ENCODE measurements around the gene SSX1.
"Not testable (repeated sequence)": the region's sequence is repeated elsewhere in the genome, so short reads cannot be mapped to it uniquely, and the experiment has no call there.

The SSX1 gene

DNA sequence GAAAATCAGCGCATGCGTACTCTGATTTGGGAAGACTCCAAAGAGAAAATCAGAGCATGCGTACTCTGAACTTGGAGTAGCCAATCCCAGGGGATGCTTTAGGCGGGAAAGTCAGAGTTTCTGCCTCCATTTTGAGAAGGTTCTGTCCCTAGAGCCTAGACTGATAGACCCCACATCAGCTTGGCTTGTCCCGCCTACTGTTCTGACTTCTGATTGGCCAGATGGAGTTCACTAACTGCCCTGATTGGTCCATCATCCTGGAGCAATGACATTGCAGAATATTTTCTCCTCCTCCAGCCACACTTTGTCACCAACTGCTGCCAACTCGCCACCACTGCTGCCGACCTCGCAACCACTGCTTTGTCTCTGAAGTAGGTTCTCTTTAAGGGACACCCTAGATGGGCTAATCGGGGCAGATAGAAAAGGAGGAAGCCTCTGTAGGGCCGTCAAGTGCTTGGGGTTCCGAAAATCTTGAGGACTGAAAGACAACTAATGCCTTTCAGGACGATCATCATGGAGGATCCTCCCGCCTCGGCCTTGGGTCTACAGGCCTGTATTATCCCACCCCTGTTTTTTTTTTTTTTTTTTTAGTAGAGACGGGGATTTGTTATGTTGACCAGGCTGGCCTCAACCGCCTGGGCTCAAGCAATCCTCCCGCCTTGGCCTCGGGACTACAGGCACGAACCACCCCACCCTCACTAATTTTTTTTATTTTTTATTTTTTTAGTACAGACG lies at the start of gene SSX1:
TSS of gene SSX1 (plus strand) at position 331 of the 735 bp plus-strand sequence. CDS start 1,850 bp downstream, outside the sequence.
- DNase-seq (ENCODE audit: low read depth, low spot score): not testable (repeated sequence)

GRCh38 chrX:48214341-48214740 lies 40.9 kb upstream of the SSX1 start:
- not testable (repeated sequence) for DNase-seq (ENCODE audit: low read depth, low spot score)

GRCh38 chrX:48224196-48224595 lies 31.0 kb upstream of the SSX1 start:
- DNase-seq (ENCODE audit: low read depth, low spot score): not testable (repeated sequence)

DNA sequence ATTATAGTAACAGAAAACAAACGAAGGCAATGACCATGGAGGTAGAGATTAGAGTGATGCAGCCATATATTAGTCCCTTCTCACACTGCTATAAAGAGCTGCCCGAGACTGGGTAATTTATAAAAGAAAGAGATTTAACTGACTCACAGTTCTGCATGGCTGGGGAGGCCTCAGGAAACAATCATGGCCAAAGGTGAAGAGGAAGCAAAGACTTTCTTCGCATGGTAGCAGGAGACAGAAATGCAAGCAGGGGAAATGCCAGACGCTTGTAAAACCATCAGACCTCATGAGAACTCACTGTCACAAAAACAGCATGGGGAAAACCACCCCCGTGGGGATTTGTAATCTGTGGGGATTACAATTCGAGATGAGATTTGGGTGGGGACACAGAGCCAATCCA lies 2.2 kb upstream of the SSX1 start:
- not testable (repeated sequence) for DNase-seq (ENCODE audit: low read depth, low spot score)

DNA sequence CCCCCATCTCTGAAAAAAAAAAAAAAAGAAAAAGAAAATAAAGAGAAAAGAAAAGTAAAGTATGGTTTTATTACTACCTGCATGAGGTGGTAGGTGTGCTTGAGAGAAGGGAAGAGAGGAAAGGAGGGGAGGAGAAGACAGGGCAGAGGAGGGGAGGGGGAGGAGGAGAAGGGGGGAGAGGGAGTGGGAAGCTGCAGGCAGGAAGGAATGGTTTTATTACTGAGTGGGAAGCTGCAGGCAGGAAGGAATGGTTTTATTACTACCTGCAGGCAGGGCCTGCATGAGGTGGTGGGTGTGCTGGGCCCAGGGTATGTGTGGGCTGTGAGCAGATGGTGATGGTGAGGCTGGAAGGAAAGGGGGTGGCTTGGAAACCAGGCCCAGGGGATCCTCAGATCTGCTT lies 19.2 kb downstream of the SSX1 start:
- DNase-seq (ENCODE audit: low read depth, low spot score): not testable (repeated sequence)

GRCh38 chrX:48278958-48279357 lies 23.8 kb downstream of the SSX1 start:
- no peak for DNase-seq (ENCODE audit: low read depth, low spot score)

GRCh38 chrX:48280729-48281128 lies 25.5 kb downstream of the SSX1 start:
- DNase-seq (ENCODE audit: low read depth, low spot score): not testable (repeated sequence)

- no peak for DNase-seq (ENCODE audit: low read depth, low spot score)
Observed at GRCh38 chrX:48306175-48306574, 51.0 kb downstream of the SSX1 start.

- DNase-seq (ENCODE audit: low read depth, low spot score): not testable (repeated sequence)
Observed at GRCh38 chrX:48313996-48314395, 58.8 kb downstream of the SSX1 start.

Measured in smooth muscle cell of the brain vasculature (primary cell).